GM12878 (cell line): ENCODE data around the gene GAPT. TPM values are rescaled to one million over a fixed set of nuclear protein-coding genes. Genes with fewer than 3 reads are reported as not detected.
A peak's percentile ranks its signal among the peaks of the same experiment; 100 is the strongest.

Experiments
- ATAC-seq: fragments of 200-7000 bp; cut with Tn5 transposase; 3 replicates; pipeline ENCODE4 v1.9.1; 2020; ENCODE audit warnings: mild to moderate bottlenecking, moderate library complexity
- BruUV-seq: library from RNA; stranded (reverse); fragments of 400-500 nt; replicated peaks from 2 replicates; lab custom pipeline; 2021; lab: Mats Ljungman, UMichigan
- CTCF ChIA-PET: fragments of 300-600 bp; sonication (Branson Sonifier 250); formaldehyde crosslinking; extraction: SDS; loops from one replicate; lab custom pipeline; 2021; ENCODE audit warnings: inconsistent platforms; lab: Yijun Ruan, JAX
- POLR2A ChIA-PET: fragments of 350-600 bp; formaldehyde crosslinking; extraction: SDS; loops from one replicate; lab custom pipeline; 2021; ENCODE audit warnings: inconsistent platforms; lab: Charles Lee
- RAD21 ChIA-PET: fragments of 300-600 bp; sonication (Branson Sonifier 250); formaldehyde crosslinking; loops from one replicate; lab custom pipeline; 2023; ENCODE audit warnings: antibody characterized with exemption; ENCODE audit not compliant: unreplicated experiment; lab: Charles Lee
- SMC1A ChIA-PET: fragments of 300-600 bp; sonication (Branson Sonifier 250); formaldehyde crosslinking; loops from one replicate; lab custom pipeline; 2023; ENCODE audit not compliant: unreplicated experiment, uncharacterized antibody; lab: Charles Lee
- DNase-seq: peaks from one replicate; pipeline ENCODE4 v3.0.0-alpha.2; 2011; ENCODE audit warnings: low read depth, low spot score
- FAIRE-seq: peaks from 3 replicates; lab custom pipeline; 2011; peaks lifted over from hg19 to GRCh38; lab: Jason Lieb, UNC
- H2AFZ ChIP-seq: 2 replicates; pipeline ENCODE4 v1.6.0; 2011; ENCODE audit warnings: low read depth, low read length, control low read depth; ENCODE audit not compliant: control insufficient read depth
- H3K27ac ChIP-seq: 2 replicates; pipeline ENCODE4 v1.5.1; 2011; ENCODE audit warnings: control low read depth; ENCODE audit not compliant: control insufficient read depth, insufficient read depth
- H3K27me3 ChIP-seq, 2 experiments: replicated peaks in 1 of 2; 2 replicates each; pipeline versions ENCODE4 v1.6.0 to v1.6.1; 2011; ENCODE audit warnings: low read length in 1 of 2; ENCODE audit not compliant: control insufficient read depth in 2 of 2, insufficient read depth in 2 of 2
- H3K36me3 ChIP-seq, 2 experiments: 2 replicates each; pipeline ENCODE4 v1.5.1; 2011; ENCODE audit warnings: low read length in 1 of 2; ENCODE audit not compliant: control insufficient read depth in 2 of 2, insufficient read depth in 2 of 2
- H3K4me1 ChIP-seq: 2 replicates; pipeline ENCODE4 v1.6.1; 2011; ENCODE audit warnings: mild to moderate bottlenecking, low read length, moderate library complexity, mixed read lengths; ENCODE audit not compliant: control insufficient read depth, insufficient read depth
- H3K4me2 ChIP-seq: 2 replicates; pipeline ENCODE4 v1.6.0; 2011; ENCODE audit warnings: control low read depth; ENCODE audit not compliant: control insufficient read depth, insufficient read depth
- H3K4me3 ChIP-seq: fragments of 200-600 bp; sonication (generic); 2 replicates; pipeline ENCODE4 v1.5.1; 2016
- H3K79me2 ChIP-seq: 2 replicates; pipeline ENCODE4 v1.6.0; 2011; ENCODE audit warnings: low read length; ENCODE audit not compliant: control insufficient read depth, insufficient read depth
- H3K9ac ChIP-seq: 2 replicates; pipeline ENCODE4 v1.8.0; 2011; ENCODE audit warnings: low read length, control low read depth, mixed read lengths; ENCODE audit not compliant: control insufficient read depth, insufficient read depth
- H3K9me3 ChIP-seq: replicated peaks from 3 replicates; pipeline ENCODE4 v1.5.1; 2011; ENCODE audit warnings: mild to moderate bottlenecking, low read length; ENCODE audit not compliant: control insufficient read depth, insufficient read depth
- H4K20me1 ChIP-seq: 2 replicates; pipeline ENCODE4 v1.6.0; 2011; ENCODE audit not compliant: control insufficient read depth, insufficient read depth
- ATF7 ChIP-seq: fragments of 450-650 bp; IDR thresholded peaks from 2 replicates; pipeline ENCODE4 v1.6.1; 2016; ENCODE audit warnings: low read depth, mild to moderate bottlenecking
- FOXM1 ChIP-seq: IDR thresholded peaks from 2 replicates; pipeline ENCODE4 v1.6.1; 2012; ENCODE audit warnings: low read depth, mild to moderate bottlenecking, inconsistent platforms, low read length, moderate library complexity
- PAX8 ChIP-seq: fragments of 450-650 bp; IDR thresholded peaks from 2 replicates; pipeline ENCODE4 v1.6.1; 2017; ENCODE audit warnings: mild to moderate bottlenecking, moderate library complexity
- PML ChIP-seq: IDR thresholded peaks from 2 replicates; pipeline ENCODE4 v1.6.1; 2012; ENCODE audit warnings: low read length, inconsistent platforms
- POLR2A ChIP-seq: IDR thresholded peaks from 2 replicates; pipeline ENCODE4 v1.6.1; 2011; ENCODE audit warnings: low read depth, mild to moderate bottlenecking, low read length
- RB1 ChIP-seq: fragments of 450-650 bp; formaldehyde crosslinking; IDR thresholded peaks from 2 replicates; pipeline ENCODE4 v1.6.1; 2017; ENCODE audit warnings: mild to moderate bottlenecking, borderline replicate concordance
- WGBS: methylation state at CpG from one replicate; pipeline ENCODE4 v1.1.6; 2016; ENCODE audit warnings: low lambda C conversion rate; ENCODE audit not compliant: insufficient replicate concordance, insufficient coverage; ENCODE audit errors: missing lambda C conversion rate; 5-methylcytosine and 5-hydroxymethylcytosine counted together
- in situ Hi-C: fragments of 300-500 bp; cut with MboI; formaldehyde crosslinking; loops from 9 replicates; pipeline ENCODE4 v1.14.3; 2018; ENCODE audit warnings: mixed read lengths
- intact Hi-C: fragments of 100-400 bp; cut with micrococcal nuclease; formaldehyde crosslinking; loops from one replicate; pipeline ENCODE4 v1.14.2; 2022; ENCODE audit not compliant: unreplicated experiment
- polyA plus RNA-seq, 11 experiments: library from polyadenylated mRNA; depleted of rRNA in 4 of 11; unstranded in 6 of 11; stranded (reverse) in 5 of 11; fragments of >200 nt; fragmentation: Nextera tagmentation in 4 of 11; fragmentation: Illumina TruSeq in 1 of 11; extraction: Ambion mirVana in 4 of 11; extraction: Trizol in 1 of 11; gene quantifications; 1 replicate in 1 of 11; 2 replicates in 10 of 11; pipeline versions ENCODE4 v1.2.1 to v1.2.3, GENCODE V29; 2011 to 2016; ENCODE audit warnings: inconsistent platforms in 2 of 11, missing spikeins in 2 of 11, low read depth in 1 of 11
- total RNA-seq, 4 experiments: library from RNA; depleted of rRNA in 3 of 4; stranded (reverse); fragments of >200 nt in 3 of 4; fragmentation: Illumina TruSeq in 1 of 4; extraction: Trizol in 1 of 4; gene quantifications; 2 replicates each; pipeline versions ENCODE4 v1.2.1 to v1.2.3, GENCODE V29; 2013 to 2021
- TF ChIP-seq, protein P1 (sequence below): IDR thresholded peaks from 2 replicates; pipeline ENCODE4 v1.6.1; 2011; ENCODE audit warnings: borderline replicate concordance, low read depth, mild to moderate bottlenecking, moderate library complexity, low read length; ENCODE audit not compliant: insufficient read depth, poor library complexity, severe bottlenecking
- TF ChIP-seq, protein P2 (sequence below): fragments of 450-650 bp; IDR thresholded peaks from 2 replicates; pipeline ENCODE4 v1.6.1; 2016; ENCODE audit warnings: mild to moderate bottlenecking, moderate library complexity, borderline replicate concordance
- TF ChIP-seq, protein P3 (sequence below): fragments of 450-650 bp; IDR thresholded peaks from 2 replicates; pipeline ENCODE4 v1.6.1; 2017; ENCODE audit warnings: mild to moderate bottlenecking, low read depth, inconsistent platforms; ENCODE audit not compliant: poor library complexity, severe bottlenecking

GAPT gene
- total and polyA plus RNA-seq, 10 of the 15 experiments (the other 5 are each of a cell fraction or from before 2014, with no cell fraction given): 0.15 to 0.96 (median 0.57) TPM; not detected in 2

DNA sequence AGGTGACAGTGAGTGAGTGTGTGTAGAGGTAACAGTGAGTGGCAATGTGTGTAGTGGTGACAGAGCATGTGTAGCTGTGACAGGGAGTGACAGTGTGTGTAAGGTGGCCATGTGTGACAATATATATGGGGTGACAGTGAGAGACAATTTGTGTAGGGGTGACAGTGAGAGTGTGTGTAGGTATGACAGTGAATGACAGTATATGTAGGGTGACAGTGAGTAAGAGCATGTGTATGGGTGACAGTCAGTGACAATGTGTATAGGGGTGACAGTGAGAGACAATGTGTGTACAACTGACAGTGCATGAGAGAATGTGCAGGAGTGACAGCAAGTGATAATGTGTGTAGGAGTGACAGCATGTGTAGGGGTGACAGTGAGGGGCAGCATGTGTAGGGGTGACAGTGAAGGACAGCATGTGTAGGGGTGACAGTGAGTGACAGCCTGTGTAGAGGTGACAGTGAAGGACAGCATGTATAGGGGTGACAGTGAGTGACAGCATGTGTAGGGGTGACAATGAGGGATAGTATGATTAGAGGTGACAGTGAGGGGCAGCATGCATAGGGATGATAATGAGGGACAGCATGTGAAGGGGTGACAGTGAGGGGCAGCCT, 10.1 kb upstream of the GAPT start:
- Histone ChIP-seq H2AFZ (no peak overlapping the region), H3K4me2 (no peak overlapping the region), H3K27ac (no peak overlapping the region), H3K9ac (no peak overlapping the region), H3K9me3 (no peaks in the 10 kb centered on the region; the same call in 2 of the 3 replicates), H3K4me1 (no peaks in the 10 kb centered on the region), H4K20me1 (no peaks in the 10 kb centered on the region), H3K4me3 (no peak overlapping the region), H3K36me3 (no peaks in the 10 kb centered on the region), H3K79me2 (no peaks in the 10 kb centered on the region), H3K27me3 (no peaks in the 10 kb centered on the region)
- intact Hi-C loops (no loop called here), in situ Hi-C loops (no loop called here)
- RAD21 ChIA-PET: no interaction called here
- POLR2A ChIA-PET: no interaction called here
- SMC1A ChIA-PET: no interaction called here
- no peak for FAIRE-seq
- CTCF ChIA-PET: no interaction called here
- DNase-seq: no peak
- no peak for ATAC-seq
- BruUV-seq: no TSS peak
- no peak for TF ChIP-seq ATF7
- TF ChIP-seq, protein P1, sequence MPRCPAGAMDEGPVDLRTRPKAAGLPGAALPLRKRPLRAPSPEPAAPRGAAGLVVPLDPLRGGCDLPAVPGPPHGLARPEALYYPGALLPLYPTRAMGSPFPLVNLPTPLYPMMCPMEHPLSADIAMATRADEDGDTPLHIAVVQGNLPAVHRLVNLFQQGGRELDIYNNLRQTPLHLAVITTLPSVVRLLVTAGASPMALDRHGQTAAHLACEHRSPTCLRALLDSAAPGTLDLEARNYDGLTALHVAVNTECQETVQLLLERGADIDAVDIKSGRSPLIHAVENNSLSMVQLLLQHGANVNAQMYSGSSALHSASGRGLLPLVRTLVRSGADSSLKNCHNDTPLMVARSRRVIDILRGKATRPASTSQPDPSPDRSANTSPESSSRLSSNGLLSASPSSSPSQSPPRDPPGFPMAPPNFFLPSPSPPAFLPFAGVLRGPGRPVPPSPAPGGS: peak; percentile 13

DNA sequence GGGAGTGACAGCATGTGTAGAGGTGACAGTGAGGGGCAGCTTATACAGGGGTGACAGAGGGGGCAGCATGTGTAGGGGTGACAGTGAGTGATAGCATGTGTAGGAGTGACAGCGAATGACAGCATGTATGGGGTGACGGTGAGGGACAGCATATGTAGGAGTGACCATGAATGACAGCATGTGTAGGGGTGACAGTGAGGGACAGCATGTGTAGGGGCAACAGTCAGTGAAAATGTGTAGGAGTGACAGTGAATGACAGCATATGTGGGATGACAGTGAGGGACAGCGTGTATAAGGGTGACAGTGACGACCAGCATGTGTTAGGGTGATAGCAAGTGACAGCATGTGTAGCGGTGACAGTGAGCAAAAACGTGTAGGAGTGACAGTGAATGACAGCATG, 9.4 kb upstream of the GAPT start:
- in situ Hi-C loops (no loop called here), intact Hi-C loops (no loop called here)
- H3K4me1 ChIP-seq: no peaks in the 10 kb centered on the region
- ATAC-seq: no peak
- H3K27me3 ChIP-seq: no peaks in the 10 kb centered on the region
- BruUV-seq: no TSS peak
- ChIA-PET CTCF (no interaction called here), POLR2A (no interaction called here), SMC1A (no interaction called here), RAD21 (no interaction called here)
- DNase-seq: no peak
- no peak for FAIRE-seq
- H3K4me2 ChIP-seq: no peak overlapping the region
- no peak overlapping the region for H2AFZ ChIP-seq
- H4K20me1 ChIP-seq: no peaks in the 10 kb centered on the region
- H3K36me3 ChIP-seq: no peaks in the 10 kb centered on the region
- no peak overlapping the region for H3K4me3 ChIP-seq
- H3K9me3 ChIP-seq: no peaks in the 10 kb centered on the region; the same call in 2 of the 3 replicates
- no peak overlapping the region for H3K27ac ChIP-seq
- WGBS: 37% methylated on average over 6 of the region's 6 CpGs
- no peaks in the 10 kb centered on the region for H3K79me2 ChIP-seq
- no peak overlapping the region for H3K9ac ChIP-seq
- TF ChIP-seq PML (no peak), RB1 (no peak), POLR2A (no peak), PAX8 (no peak), FOXM1 (no peak)
- TF ChIP-seq, protein P2, sequence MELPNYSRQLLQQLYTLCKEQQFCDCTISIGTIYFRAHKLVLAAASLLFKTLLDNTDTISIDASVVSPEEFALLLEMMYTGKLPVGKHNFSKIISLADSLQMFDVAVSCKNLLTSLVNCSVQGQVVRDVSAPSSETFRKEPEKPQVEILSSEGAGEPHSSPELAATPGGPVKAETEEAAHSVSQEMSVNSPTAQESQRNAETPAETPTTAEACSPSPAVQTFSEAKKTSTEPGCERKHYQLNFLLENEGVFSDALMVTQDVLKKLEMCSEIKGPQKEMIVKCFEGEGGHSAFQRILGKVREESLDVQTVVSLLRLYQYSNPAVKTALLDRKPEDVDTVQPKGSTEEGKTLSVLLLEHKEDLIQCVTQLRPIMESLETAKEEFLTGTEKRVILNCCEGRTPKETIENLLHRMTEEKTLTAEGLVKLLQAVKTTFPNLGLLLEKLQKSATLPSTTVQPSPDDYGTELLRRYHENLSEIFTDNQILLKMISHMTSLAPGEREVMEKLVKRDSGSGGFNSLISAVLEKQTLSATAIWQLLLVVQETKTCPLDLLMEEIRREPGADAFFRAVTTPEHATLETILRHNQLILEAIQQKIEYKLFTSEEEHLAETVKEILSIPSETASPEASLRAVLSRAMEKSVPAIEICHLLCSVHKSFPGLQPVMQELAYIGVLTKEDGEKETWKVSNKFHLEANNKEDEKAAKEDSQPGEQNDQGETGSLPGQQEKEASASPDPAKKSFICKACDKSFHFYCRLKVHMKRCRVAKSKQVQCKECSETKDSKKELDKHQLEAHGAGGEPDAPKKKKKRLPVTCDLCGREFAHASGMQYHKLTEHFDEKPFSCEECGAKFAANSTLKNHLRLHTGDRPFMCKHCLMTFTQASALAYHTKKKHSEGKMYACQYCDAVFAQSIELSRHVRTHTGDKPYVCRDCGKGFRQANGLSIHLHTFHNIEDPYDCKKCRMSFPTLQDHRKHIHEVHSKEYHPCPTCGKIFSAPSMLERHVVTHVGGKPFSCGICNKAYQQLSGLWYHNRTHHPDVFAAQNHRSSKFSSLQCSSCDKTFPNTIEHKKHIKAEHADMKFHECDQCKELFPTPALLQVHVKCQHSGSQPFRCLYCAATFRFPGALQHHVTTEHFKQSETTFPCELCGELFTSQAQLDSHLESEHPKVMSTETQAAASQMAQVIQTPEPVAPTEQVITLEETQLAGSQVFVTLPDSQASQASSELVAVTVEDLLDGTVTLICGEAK: no peak
- TF ChIP-seq, protein P3, sequence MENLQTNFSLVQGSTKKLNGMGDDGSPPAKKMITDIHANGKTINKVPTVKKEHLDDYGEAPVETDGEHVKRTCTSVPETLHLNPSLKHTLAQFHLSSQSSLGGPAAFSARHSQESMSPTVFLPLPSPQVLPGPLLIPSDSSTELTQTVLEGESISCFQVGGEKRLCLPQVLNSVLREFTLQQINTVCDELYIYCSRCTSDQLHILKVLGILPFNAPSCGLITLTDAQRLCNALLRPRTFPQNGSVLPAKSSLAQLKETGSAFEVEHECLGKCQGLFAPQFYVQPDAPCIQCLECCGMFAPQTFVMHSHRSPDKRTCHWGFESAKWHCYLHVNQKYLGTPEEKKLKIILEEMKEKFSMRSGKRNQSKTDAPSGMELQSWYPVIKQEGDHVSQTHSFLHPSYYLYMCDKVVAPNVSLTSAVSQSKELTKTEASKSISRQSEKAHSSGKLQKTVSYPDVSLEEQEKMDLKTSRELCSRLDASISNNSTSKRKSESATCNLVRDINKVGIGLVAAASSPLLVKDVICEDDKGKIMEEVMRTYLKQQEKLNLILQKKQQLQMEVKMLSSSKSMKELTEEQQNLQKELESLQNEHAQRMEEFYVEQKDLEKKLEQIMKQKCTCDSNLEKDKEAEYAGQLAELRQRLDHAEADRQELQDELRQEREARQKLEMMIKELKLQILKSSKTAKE: no peak
